T-helper 9 cell (primary cell): Measurements from ENCODE around the gene CGGBP1.

Experiments
- DNase-seq: peaks from one replicate; pipeline ENCODE4 v3.0.0-alpha.2; 2020
- total RNA-seq, 2 donors: gene quantifications; one replicate each; lab custom pipeline; 2026; lab: John Stamatoyannopoulos, UW

CGGBP1 gene, protein sequence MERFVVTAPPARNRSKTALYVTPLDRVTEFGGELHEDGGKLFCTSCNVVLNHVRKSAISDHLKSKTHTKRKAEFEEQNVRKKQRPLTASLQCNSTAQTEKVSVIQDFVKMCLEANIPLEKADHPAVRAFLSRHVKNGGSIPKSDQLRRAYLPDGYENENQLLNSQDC
- total RNA-seq = 149 to 213 reads per million in 2 donors

DNA sequence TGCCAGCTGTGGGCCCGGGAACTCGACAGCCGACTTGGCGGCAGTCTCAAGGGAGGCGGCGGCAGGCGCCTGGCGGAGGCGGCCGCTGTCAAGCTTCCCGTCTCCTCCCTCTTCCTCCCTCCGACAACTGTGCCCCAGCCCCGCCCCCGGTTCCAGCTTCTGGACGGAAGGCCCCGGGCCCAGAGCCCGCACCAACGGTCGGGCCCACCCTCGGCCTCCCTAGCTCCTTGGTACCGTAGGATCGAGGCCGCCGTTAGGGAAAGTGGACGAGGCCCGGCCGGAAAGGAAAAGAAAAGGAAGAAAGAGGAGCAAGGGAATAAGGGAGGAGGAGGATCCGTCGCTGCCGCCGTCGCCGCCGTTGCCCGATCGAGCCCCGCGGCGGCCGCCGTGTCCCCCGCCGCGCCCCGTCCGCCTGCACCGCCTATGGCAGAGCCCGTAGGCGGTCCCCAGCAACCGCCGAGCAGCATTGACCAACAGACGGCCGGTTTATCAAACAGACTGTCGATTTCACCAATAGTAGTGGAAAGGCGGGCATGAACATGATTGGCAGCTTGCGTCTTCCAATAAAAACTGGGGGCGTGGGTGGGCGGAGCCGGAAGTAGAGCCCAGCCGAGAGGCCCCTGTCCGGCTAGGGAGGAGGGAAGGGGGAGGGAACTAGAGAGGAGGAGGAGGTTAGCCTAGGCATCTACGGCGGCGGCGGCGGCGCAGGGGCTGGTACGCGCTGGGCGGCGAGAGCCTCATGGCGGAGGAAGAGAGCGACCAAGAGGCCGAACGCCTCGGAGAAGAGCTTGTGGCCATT is at the start of gene CGGBP1, which contains the start of gene ZNF654:
TSS of gene CGGBP1 (minus strand) at position 425 of the 799 bp plus-strand sequence. CDS start 3,029 bp downstream, outside the sequence.
TSS of gene ZNF654 (plus strand) at position 675 of the 799 bp plus-strand sequence. CDS start at position 740, 65 bp downstream.
- peak; percentile 98 for DNase-seq

DNA sequence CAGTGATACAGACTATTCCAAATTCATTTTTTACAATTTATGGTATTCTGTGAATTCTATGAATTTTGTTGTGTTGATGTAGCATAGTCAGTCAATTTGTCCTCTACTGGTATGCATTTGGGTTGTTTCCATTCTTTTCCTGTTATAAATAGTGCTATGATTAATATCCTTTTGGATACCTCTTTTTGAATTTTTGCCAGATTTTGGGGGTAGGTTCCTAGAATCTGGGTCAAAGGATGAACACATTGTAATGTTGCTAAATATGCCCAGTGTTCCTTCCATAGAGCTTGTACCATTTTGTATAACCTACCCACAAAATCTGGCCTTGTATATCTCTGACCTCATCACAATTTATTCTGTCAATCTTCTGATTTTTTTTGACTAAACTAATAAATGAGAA is 46.5 kb upstream of the CGGBP1 start:
- DNase-seq = no peak

DNA sequence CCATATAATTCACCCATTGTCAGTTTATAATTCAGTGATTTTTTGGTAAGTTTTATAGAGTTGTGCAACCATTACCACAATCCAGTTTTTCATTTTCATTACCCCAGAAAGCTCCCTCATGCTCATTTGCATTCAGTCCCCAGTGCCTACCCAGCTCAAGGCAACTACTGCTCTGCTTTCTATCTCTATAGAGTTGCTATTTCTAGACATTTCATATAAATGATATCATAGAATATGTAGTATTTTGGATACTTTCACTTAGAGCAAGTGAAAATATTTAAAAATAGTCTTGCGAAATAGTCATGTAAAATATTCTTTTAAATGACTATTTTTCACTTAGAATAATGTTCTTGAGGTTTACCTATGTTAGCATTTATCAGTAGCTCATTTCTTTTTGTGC is 42.3 kb upstream of the CGGBP1 start:
- DNase-seq = no peak

DNA sequence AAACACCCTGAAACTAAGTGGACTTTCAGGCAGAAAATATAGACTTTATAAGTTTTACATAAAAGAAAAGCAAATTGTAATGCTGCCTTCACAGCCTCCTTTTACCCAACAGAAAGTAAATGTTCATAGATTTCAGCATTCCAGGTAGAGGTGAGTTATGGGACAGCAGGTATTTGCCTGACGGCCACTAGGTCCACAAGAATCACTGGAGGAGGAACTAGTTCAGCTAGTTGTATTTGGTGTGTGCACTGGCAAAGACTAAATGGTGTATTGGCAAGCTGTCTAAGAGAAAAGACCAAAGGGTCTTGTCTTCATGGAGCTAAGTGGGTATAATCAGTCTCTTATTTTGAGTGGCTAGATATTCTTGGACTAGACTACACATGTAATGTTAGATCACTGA is 34.5 kb upstream of the CGGBP1 start:
- no peak for DNase-seq

DNA sequence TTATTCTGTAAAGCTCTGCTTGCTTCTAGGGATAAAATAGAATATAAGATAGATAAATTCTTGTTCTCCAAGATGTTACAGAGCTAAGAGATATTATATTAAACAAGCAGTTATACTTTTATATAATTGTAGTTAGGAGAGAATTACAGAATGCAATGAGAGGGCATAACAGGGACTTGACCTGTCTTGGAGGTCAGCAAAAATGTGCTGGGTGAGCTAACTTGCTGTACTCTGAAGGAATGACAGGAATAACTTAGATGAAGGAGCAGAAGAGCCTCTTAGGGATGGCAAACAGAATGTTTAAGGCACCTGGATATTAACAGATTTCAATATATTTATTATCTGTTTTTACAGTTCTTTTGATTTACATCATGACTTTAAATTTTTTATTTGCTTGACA is 33.5 kb upstream of the CGGBP1 start:
- DNase-seq = no peak

DNA sequence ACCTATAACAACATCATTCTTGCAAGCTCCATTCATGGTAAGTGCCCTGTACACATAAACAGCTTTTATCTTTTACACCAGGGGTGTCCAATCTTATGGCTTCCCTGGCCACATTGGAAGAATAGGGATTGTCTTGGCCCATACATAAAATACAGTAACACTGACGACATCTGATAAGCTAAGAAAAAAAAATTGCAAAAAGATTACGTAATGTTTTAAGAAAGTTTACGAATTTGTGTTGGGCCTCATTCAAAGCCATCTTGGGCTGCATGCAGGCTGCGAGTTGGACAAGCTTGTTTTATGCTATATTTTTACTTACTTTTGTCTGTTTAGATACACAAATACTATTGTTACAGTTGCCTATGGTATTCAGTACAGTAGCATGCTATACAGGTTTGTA is 31.9 kb upstream of the CGGBP1 start:
- DNase-seq = no peak

DNA sequence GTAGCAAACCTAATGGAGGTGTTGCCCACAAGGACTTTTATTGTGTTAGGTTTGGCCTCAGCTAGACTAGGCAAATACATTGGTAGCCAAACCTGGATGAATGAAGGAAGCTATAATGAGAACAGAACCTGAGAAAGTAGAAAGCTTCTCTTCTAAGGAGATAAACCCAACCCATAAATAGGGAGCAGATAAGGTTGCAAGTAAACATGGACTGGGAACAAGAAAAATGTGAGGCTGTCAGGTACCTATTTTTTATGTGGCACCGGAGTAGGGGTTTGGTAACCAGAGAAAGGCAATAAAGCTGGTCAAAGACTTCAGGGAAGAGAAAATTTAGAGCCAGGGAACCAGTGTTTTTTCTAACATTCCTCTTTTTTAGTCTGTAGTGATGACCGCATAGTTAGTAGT is 25.3 kb upstream of the CGGBP1 start:
- no peak for DNase-seq

DNA sequence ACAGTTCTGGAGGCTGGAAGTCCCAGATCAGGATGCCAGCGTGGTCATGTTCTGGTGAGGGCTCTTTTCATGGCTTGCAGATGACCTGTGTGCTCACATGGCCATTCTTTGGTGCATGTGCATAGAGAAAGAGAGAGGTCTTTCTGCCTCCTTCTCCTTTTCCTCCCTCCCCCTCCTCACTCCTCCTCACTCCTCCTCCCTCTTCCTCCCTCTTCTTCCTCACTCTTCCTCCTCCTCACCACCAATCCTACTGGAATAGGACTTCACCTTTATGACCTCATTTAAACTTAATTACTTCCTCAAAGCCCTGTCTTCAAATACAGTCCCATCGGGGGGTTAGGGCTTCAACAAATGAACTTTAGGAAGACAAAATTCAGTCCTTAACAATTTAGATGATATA is 24.0 kb upstream of the CGGBP1 start:
- no peak for DNase-seq

DNA sequence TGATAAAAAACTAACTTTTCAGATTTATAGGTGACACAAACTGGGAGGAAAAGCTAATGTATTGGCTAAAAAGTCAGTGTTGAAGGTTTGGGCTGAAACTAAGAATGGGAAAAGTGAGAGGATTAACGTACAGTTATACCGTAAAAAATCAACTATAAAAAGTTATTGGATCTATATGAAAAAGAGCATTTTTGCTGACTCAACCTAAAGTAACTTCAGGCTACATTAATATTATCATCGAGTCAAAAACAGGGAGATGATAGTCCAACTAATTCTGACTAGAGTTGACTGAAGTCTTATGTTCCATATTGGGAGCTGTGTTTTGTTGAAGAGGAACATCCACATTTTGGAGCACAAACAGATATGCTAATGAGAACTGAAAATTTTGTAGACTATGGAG is 20.1 kb upstream of the CGGBP1 start:
- DNase-seq = no peak

DNA sequence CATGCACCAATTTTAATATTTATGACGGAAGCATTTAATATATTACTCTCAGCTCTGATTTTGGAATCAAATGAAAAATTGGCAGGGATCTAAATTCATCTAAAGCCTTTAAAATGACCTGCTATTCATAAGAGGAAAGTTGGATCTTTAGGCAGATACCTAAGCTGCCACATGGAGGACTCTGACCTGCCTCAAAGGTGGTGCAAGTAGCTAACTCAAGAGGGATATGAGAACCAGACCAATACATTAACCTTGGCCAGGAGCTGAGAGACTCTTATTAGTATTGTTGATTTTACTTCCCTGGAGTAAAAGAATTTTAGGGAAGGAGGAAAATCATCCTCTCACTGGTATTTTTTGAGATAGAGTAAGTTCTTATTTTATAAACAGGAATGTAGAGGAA is 17.9 kb upstream of the CGGBP1 start:
- no peak for DNase-seq

DNA sequence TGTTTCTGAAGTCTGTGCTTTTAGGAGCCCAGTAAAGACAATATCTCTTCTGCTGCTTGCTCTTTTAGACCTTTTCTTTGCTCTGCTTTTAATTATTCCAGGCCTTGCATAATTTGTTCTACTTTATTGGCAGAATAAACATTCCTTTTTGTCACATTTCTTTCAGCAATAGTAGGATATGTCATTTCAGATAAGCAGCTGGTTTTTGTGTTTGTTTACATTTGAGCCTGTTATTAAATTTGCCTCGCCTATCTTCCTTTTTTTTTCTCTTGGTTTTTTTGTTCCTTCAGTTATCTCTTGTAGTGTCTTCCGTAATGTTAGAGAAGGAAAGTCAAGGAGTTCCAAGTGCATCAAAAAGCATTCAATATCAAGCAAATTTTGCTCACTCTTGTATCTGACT is 16.7 kb upstream of the CGGBP1 start:
- no peak for DNase-seq

DNA sequence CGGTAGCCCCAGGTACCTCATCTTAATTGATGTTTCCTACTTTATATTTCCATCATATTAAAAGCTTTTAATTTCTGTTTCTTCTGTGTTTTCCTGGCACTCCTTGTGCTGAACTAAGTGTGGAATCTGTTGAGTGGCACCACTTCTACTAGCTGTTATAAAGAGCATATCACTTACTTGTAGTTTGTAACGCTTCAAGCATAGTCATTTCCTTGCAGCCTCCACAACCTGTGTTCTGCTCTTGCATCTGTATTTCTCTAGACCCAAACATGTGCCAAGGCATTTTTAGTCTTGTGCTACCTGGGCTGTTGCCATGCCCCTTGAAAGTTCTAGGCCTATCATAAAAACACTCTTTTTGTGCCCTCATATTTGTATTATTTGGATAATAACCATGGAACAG is 16.3 kb upstream of the CGGBP1 start:
- DNase-seq = no peak

DNA sequence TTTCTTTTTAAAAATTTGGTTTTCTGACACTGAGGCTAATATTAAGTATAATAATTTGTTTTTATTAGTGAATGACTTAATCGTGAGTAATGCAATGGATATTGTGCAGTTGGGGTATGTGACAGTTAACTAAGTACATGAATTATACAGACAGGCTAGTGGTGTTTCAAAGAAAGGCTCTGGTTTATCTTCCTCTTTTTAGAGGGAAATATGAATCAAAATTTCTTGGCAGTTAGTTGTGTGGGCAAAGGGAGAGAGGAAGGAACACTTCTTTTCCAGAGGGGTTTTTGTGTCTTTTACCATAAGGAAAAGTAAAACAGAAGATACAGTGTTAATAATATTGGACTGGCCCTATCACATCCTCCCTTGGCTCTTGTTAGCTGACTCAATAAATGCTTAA is 2.9 kb upstream of the CGGBP1 start:
- DNase-seq = no peak

DNA sequence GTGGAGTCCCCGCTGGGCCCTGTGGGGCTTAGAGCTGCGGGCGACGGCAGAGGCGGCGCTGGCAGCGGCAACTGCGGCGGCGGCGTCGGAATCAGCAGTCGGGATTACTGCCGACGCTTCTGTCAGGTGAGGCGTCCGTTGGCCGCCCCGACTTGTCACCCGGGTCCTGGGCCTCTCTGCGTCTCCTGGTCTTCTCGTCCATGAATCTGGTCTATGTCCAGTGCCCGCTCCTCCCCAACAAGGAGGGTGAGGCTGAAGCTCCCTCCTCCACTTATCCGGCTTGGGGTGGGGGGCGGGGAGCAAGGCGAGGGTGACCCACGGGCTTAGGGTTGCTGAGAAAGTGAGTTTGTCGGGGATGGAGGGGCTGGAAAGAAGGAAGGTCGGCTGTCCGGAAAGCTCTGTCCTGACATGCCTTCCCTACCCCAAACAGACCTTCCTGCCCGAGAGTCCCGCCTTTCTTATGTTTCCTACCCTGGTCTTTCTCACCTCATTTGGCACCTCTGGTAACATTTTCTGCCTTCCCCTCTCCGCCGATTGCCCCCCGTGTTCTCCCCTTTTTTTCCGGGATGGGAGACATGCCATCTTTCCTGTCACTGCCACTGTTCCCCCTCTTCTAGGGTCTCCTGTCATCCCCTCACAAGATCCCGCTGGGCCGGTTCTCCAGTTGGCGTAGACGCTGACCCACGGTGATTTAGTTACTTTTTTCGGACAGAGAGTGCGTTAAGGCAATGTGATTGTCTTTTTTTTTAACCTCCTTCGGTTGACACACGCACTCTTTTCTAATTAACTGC is 770 bp upstream of the CGGBP1 start:
- no peak for DNase-seq

DNA sequence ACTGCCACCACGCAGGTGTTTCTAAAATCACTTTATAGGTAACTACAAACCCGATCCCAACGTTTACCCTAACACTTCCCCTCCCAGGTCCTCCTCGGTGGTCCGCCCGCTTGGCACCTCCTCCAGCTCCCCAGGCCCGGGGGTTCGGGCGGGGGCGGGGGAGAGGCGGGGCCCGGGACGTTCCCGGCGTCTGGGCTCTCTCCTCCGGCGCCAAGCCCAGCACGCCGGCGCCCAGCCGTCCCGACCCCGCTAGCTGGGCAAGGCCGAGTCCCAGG is 562 bp downstream of the CGGBP1 start:
- DNase-seq = no peak

DNA sequence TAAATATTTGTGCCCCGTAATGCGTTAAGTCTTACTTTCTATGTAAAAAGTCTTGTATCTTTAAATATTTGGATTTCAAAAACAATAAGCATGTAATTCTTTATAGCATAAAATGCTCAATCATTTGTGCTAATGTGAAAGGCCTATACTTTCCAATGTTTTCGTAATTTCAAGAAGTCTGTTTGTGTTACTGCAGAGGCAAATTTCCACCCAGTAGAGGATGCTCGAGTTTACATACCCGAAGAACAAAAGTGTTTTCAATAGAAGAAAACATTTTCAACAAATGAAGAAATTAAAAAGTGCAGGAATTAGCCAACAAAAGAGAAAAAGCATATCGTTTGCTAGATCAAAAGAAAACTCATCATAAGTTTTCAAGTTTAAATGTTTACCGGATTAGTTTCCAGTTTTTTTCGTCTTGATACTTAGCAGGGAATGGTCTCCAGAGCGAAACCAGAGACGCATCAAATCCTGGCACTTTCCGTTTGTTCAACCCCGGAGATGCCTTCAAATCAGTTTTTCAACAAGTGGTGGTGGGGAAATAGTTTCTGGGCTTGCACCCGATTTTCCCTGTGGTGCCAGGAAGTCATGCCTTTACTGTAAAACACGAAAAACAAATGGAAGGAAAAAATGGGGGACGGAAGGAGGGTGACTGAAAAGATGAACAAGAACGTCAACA is 1.0 kb downstream of the CGGBP1 start:
- DNase-seq = no peak

DNA sequence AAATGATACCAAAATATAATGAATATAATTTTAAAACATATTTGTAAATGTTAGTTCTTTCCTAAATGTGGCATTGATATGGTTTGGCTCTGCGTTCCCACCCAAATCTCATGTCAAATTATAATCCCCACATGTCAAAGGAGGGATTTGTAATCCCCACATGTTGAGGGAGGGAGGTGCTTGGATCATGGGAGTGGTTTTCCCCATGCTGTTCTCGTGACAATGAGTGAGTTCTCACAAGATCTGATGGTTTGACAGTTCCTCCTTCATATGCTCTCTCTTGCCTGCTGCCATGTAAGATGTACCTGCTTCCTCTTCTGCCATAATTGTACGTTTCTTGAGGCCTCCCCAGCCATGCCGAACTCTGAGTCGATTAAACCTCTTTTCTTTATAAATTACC is 12.0 kb downstream of the CGGBP1 start:
- no peak for DNase-seq

DNA sequence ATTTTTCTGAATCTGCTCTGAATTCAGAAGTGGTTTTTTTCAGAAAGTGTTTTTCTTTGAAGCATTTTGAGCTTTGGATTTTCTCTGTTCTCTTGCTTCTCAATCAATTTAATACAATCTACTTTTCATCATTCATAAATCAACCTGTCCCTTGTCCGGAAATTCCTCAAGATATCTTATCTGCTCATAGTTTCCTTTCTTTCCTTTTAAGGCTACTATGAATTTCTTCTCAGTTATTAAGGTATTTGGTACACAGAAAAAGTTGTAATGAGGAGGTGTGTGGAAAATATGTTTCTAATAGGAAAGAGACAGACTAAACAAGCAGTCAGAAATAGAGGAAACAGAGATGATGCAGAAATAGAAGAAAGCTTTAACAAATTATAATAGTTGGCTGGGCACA is 14.4 kb downstream of the CGGBP1 start:
- no peak for DNase-seq

DNA sequence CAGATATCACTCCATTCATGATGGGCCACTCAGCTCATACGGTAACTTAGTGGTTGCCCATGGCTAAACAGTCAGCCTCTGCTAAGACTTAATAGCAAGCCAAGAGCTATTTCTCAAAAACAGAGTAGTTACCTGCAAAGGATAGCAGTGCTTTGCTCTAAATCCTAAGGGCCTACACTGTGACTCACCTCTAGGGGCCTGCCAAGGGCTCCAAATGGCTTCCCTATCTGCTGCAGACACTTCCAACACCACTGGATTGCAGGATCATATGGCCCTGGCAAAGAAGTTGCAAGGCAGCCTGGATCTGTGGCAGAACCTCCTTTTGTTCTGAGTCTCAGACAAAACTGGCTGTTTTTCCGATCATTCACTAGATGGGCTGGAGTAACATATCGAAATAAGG is 17.8 kb downstream of the CGGBP1 start:
- no peak for DNase-seq

DNA sequence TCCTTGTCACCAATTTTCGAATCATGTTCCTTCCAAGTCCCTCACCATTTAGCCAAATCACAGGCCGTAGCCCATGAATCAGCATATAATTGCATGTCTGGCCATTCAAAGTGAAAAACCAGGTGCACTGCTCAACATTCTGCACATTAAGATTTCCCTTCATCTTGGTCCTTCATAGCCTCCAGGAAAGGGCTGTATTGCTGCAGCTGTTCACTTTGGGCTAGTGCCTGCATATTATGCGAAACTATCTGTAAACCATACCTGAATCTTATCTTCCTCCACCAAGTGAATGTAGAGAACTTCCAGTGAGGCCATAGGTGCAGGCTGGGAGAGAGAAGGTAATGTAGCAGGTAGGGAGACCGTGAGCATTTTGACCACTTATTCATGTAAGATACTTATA is 18.3 kb downstream of the CGGBP1 start:
- no peak for DNase-seq

DNA sequence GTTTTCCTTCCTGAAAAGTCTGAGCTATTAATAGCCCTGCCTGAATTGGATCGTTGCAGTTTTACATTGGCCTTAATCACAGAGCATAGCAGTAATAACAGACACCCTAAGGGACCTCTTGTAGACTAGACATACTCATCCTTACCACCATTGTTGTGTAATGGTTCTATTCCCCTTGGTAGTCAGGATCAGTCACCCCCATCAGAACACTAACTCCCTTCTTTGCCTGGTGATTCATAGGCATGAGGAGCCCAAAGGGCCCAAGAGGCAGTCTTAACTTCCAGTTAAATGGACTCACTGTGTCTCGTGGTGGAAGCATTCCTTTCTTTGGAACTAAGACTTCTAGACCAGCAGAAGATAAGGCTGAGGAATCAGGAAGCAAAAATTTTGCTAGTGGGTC is 20.2 kb downstream of the CGGBP1 start:
- DNase-seq = no peak

DNA sequence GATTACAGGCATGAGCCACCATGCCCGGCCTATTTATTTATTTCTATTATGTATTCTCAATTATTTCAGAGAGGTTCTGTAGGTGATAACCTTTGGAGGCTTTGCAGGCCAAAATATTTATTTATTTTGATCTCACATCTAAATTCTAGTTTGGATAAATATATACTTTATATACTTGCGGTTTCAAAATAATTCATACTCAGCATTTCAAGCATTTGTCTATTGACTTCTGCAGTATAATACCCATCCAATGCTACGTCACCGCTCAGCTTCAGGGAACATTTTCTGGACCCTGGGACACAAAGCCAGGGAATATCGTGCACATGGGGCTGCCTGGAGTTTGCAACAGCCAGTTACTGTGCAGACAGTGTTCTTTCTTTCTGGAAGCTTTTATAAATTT is 22.6 kb downstream of the CGGBP1 start:
- no peak for DNase-seq

DNA sequence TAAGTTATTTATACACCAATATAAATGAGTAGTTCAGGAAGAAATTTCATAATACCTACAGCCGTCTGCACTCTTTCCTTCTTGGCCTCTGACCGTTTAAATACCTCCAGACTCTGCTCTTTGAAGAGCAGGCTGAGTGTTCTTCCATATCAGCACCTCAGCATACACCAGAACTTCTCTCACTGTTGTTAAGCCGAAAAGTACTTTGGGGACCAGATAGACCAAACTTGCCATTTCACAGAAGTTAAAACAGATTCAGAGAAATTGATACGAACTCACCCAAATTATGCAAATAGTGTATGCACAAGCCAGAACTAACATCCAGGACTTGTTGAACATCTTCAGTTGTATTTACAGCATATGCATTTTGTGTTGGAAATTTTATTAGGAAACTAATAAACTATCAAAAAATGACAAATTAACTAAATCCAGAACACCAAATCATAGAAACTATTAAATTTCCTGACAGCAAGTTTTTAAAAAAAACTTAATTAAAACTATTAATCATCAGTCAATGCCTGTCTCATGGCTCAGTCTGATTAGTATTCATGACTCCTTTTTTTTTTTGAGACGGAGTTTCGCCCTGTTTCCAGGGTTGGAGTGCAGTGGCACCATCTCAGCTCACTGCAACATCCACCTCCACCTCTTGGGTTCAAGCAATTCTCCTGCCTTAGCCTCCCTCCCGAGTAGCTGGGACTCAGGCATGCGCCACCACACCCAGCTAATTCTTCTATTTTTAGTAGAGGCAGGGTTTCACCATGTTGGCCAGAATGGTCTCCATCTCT is 24.1 kb downstream of the CGGBP1 start:
- DNase-seq = no peak
